ENCODE data around the gene COL9A3. TPM values are rescaled to one million over a fixed set of nuclear protein-coding genes. Genes with fewer than 3 reads are reported as not detected.

Gene COL9A3
- total and polyA plus RNA-seq, 2 of the 8 experiments (the other 6 are each of a cell fraction or from before 2014, with no cell fraction given): 21.7 to 80.1 TPM

GRCh38 chr20:62796699-62797491 is 20.0 kb upstream of the COL9A3 start (continued):
- TF ChIP-seq MAFK (IDR thresholded peaks at IDR 0.05; ENCODE audit: low read depth, low read length) (no peak), USF2 (IDR thresholded peaks at IDR 0.05; ENCODE audit: low read length) (no peak), YY1 (IDR thresholded peaks at IDR 0.05; ENCODE audit: low read depth, low read length) (no peak), SP4 (IDR thresholded peaks at IDR 0.05; ENCODE audit: low read length) (no peak), CBX5 (IDR thresholded peaks at IDR 0.05; ENCODE audit: low read depth, low read length) (no peak), GTF2F1 (IDR thresholded peaks at IDR 0.05; ENCODE audit: borderline replicate concordance, low read depth, low read length) (no peak), KDM5A (IDR thresholded peaks at IDR 0.05; ENCODE audit: low read length) (no peak), CEBPB (IDR thresholded peaks at IDR 0.05; ENCODE audit: low read depth, low read length) (no peak), SIRT6 (IDR thresholded peaks at IDR 0.05; ENCODE audit: low read length) (no peak), TEAD4 (IDR thresholded peaks at IDR 0.05; ENCODE audit: low read depth, low read length) (no peak)

Measured in H1 (cell line).